H1 (cell line): ENCODE measurements around the gene P2RX1. TPM values are rescaled to one million over a fixed set of nuclear protein-coding genes. Genes with fewer than 3 reads are reported as not detected.

Experiments used
- CTCF ChIA-PET: fragments of 300-600 bp; sonication (Branson Sonifier 250); formaldehyde crosslinking; loops from one replicate; lab custom pipeline; 2021; ENCODE audit not compliant: partially characterized antibody; lab: Charles Lee
- POLR2A ChIA-PET: fragments of 300-600 bp; sonication (Branson Sonifier 250); formaldehyde crosslinking; loops from one replicate; lab custom pipeline; 2021; ENCODE audit warnings: inconsistent platforms; ENCODE audit not compliant: partially characterized antibody; lab: Charles Lee
- DNase-seq, 2 experiments: peaks; one replicate each; pipeline versions ENCODE4 v3.0.0 to v3.0.0-alpha.2; 2010 to 2022; ENCODE audit warnings: low spot score in 2 of 2, low read depth in 1 of 2, mixed read lengths in 1 of 2
- FAIRE-seq: peaks from 2 replicates; lab custom pipeline; 2011; peaks lifted over from hg19 to GRCh38; lab: Jason Lieb, UNC
- H2AFZ ChIP-seq: 2 replicates; pipeline ENCODE4 v1.8.1; 2012; ENCODE audit warnings: low read length, inconsistent platforms
- H2AK5ac ChIP-seq: 2 replicates; pipeline ENCODE4 v1.6.1; 2013; ENCODE audit warnings: low read depth, low read length
- H2BK120ac ChIP-seq: replicated peaks from 2 replicates; pipeline ENCODE3; 2013; ENCODE audit warnings: low read depth, low read length, inconsistent platforms
- H2BK12ac ChIP-seq: 2 replicates; pipeline ENCODE4 v1.6.1; 2013; ENCODE audit warnings: low read depth, low read length
- H2BK15ac ChIP-seq: 2 replicates; pipeline ENCODE4 v1.6.1; 2013; ENCODE audit warnings: low read length
- H2BK20ac ChIP-seq: 2 replicates; pipeline ENCODE4 v1.6.1; 2013; ENCODE audit warnings: low read length
- H2BK5ac ChIP-seq: 2 replicates; pipeline ENCODE4 v1.6.1; 2013; ENCODE audit warnings: low read depth, low read length
- H3K14ac ChIP-seq: 2 replicates; pipeline ENCODE4 v1.6.1; 2013; ENCODE audit warnings: inconsistent platforms; ENCODE audit not compliant: insufficient read length
- H3K18ac ChIP-seq: 2 replicates; pipeline ENCODE4 v1.6.1; 2013; ENCODE audit warnings: low read length; ENCODE audit errors: extremely low read depth
- H3K23ac ChIP-seq: 2 replicates; pipeline ENCODE4 v1.6.1; 2013; ENCODE audit warnings: inconsistent platforms; ENCODE audit not compliant: insufficient read length
- H3K23me2 ChIP-seq: 2 replicates; pipeline ENCODE4 v1.6.1; 2013; ENCODE audit warnings: low read depth, low read length
- H3K27ac ChIP-seq: 2 replicates; pipeline ENCODE4 v1.6.1; 2011; ENCODE audit warnings: low read depth, low read length, inconsistent platforms
- H3K27me3 ChIP-seq, 4 experiments: replicated peaks in 1 of 4; 1 replicate in 1 of 4; 2 replicates in 3 of 4; pipeline versions ENCODE4 v1.6.1 to v1.8.1; 2011 to 2013; ENCODE audit warnings: low read length in 3 of 4, mild to moderate bottlenecking in 3 of 4, inconsistent platforms in 2 of 4, mixed read lengths in 2 of 4, moderate library complexity in 1 of 4; ENCODE audit not compliant: control insufficient read depth in 3 of 4, insufficient read depth in 3 of 4; ENCODE audit errors: extremely low read depth in 1 of 4
- H3K36me3 ChIP-seq, 4 experiments: 2 replicates each; pipeline versions ENCODE4 v1.6.1 to v1.8.1; 2011 to 2013; ENCODE audit warnings: mild to moderate bottlenecking in 4 of 4, low read length in 3 of 4, moderate library complexity in 2 of 4, control low read depth in 1 of 4, inconsistent platforms in 1 of 4; ENCODE audit not compliant: insufficient read depth in 4 of 4, control insufficient read depth in 2 of 4
- H3K4ac ChIP-seq: replicated peaks from 2 replicates; pipeline ENCODE3; 2013; ENCODE audit warnings: low read length, low read depth, mixed read lengths, inconsistent platforms; ENCODE audit not compliant: insufficient read length
- H3K4me1 ChIP-seq, 4 experiments: replicated peaks in 1 of 4; 1 replicate in 1 of 4; 2 replicates in 3 of 4; pipeline versions ENCODE4 v1.6.1 to v1.8.1; 2011 to 2013; ENCODE audit warnings: low read length in 3 of 4, inconsistent platforms in 2 of 4, mixed read lengths in 1 of 4; ENCODE audit not compliant: insufficient read depth in 4 of 4, control insufficient read depth in 3 of 4
- H3K4me2 ChIP-seq, 2 experiments: 2 replicates each; pipeline versions ENCODE4 v1.6.1 to v1.8.1; 2011 to 2013; ENCODE audit warnings: low read depth in 2 of 2, low read length in 2 of 2, control low read depth in 1 of 2, inconsistent platforms in 1 of 2, mild to moderate bottlenecking in 1 of 2; ENCODE audit not compliant: insufficient read depth in 1 of 2
- H3K4me3 ChIP-seq, 4 experiments: fragments of 200-600, 300-600 bp in 1 of 4; sonication (generic), shearing (Covaris generic), sonication (Bioruptor Twin) in 1 of 4; 2 replicates each; pipeline versions ENCODE4 v1.5.1 to v1.8.1; 2011 to 2016; ENCODE audit warnings: low read length in 4 of 4, low read depth in 3 of 4, control low read depth in 2 of 4, inconsistent platforms in 2 of 4, mild to moderate bottlenecking in 2 of 4, mixed read lengths in 1 of 4, moderate library complexity in 1 of 4; ENCODE audit not compliant: insufficient read depth in 2 of 4; ENCODE audit errors: extremely low read depth in 1 of 4
- H3K56ac ChIP-seq: replicated peaks from 2 replicates; pipeline ENCODE3; 2013; ENCODE audit warnings: low read depth, mild to moderate bottlenecking, mixed read lengths, low read length, inconsistent platforms; ENCODE audit not compliant: insufficient read length
- H3K79me1 ChIP-seq: 2 replicates; pipeline ENCODE4 v1.6.1; 2013; ENCODE audit warnings: low read depth, low read length, control low read depth
- H3K79me2 ChIP-seq, 2 experiments: 2 replicates each; pipeline versions ENCODE4 v1.6.1 to v1.8.1; 2012 to 2013; ENCODE audit warnings: low read length in 2 of 2, mild to moderate bottlenecking in 2 of 2, inconsistent platforms in 1 of 2; ENCODE audit not compliant: insufficient read depth in 2 of 2, control insufficient read depth in 1 of 2
- H3K9ac ChIP-seq, 4 experiments: replicated peaks in 1 of 4; 1 replicate in 1 of 4; 2 replicates in 3 of 4; pipeline versions ENCODE4 v1.6.1 to v1.8.1; 2011 to 2013; ENCODE audit warnings: low read depth in 3 of 4, low read length in 3 of 4, control low read depth in 2 of 4, mild to moderate bottlenecking in 2 of 4, moderate library complexity in 2 of 4, inconsistent platforms in 1 of 4; ENCODE audit errors: extremely low read depth in 1 of 4
- H3K9me3 ChIP-seq, 2 experiments: 2 replicates each; pipeline versions ENCODE4 v1.6.1 to v1.8.1; 2012 to 2013; ENCODE audit warnings: mild to moderate bottlenecking in 2 of 2, moderate library complexity in 2 of 2, control low read depth in 1 of 2, inconsistent platforms in 1 of 2, low read depth in 1 of 2, low read length in 1 of 2, mixed read lengths in 1 of 2; ENCODE audit not compliant: insufficient read depth in 2 of 2
- H4K20me1 ChIP-seq, 2 experiments: replicated peaks in 1 of 2; 2 replicates each; pipeline versions ENCODE3 to v1.8.1; 2011 to 2013; ENCODE audit warnings: inconsistent platforms in 2 of 2, low read length in 2 of 2, mild to moderate bottlenecking in 1 of 2; ENCODE audit not compliant: insufficient read depth in 2 of 2, control insufficient read depth in 1 of 2
- H4K5ac ChIP-seq: 2 replicates; pipeline ENCODE4 v1.6.1; 2013; ENCODE audit warnings: low read length, low read depth, mixed read lengths, inconsistent platforms; ENCODE audit not compliant: insufficient read length
- H4K8ac ChIP-seq: 2 replicates; pipeline ENCODE4 v1.8.0; 2013; ENCODE audit warnings: mild to moderate bottlenecking, moderate library complexity, low read length, inconsistent platforms; ENCODE audit not compliant: insufficient read depth; ENCODE audit errors: extremely low read depth
- H4K91ac ChIP-seq: replicated peaks from 2 replicates; pipeline ENCODE3; 2013; ENCODE audit warnings: low read length, mixed read lengths, inconsistent platforms; ENCODE audit not compliant: insufficient read length
- ASH2L ChIP-seq: fragments of 200-600, 300-600 bp; sonication (generic); IDR thresholded peaks from one replicate; pipeline ENCODE4 v1.7.1; 2017; ENCODE audit warnings: low read length
- ATF2 ChIP-seq: IDR thresholded peaks from 2 replicates; pipeline ENCODE4 v1.6.1; 2012; ENCODE audit warnings: low read length, inconsistent platforms
- ATF3 ChIP-seq: IDR thresholded peaks from 2 replicates; pipeline ENCODE4 v1.6.1; 2011; ENCODE audit warnings: low read depth, mild to moderate bottlenecking, low read length; ENCODE audit not compliant: insufficient read depth
- HDAC2 ChIP-seq, 2 experiments: fragments of 300-600 bp in 1 of 2; sonication (generic) in 1 of 2; IDR thresholded peaks; 2 replicates each; pipeline ENCODE4 v1.6.1; 2011 to 2012; ENCODE audit warnings: low read depth in 2 of 2, low read length in 2 of 2, mild to moderate bottlenecking in 2 of 2, moderate library complexity in 2 of 2, borderline replicate concordance in 1 of 2, inconsistent platforms in 1 of 2
- JUN ChIP-seq: IDR thresholded peaks from 2 replicates; pipeline ENCODE4 v1.6.1; 2011; ENCODE audit warnings: low read depth, mild to moderate bottlenecking, improper control_type of control experiment, low read length
- POU5F1 ChIP-seq: IDR thresholded peaks from 2 replicates; pipeline ENCODE4 v1.6.1; 2011; ENCODE audit warnings: low read depth, mild to moderate bottlenecking, low read length, moderate library complexity
- TAF1 ChIP-seq: IDR thresholded peaks from 2 replicates; pipeline ENCODE4 v1.6.1; 2011; ENCODE audit warnings: mild to moderate bottlenecking, low read depth, low read length
- WGBS, 2 experiments: shearing (Covaris generic) in 1 of 2; methylation state at CpG; one replicate each; pipeline versions ENCODE4 v1.1.6 to v1.1.7; 2013 to 2015; ENCODE audit warnings: low lambda C conversion rate in 2 of 2, mixed read lengths in 2 of 2, inconsistent platforms in 1 of 2, low coverage in 1 of 2, missing lambda C conversion rate in 1 of 2; ENCODE audit not compliant: insufficient replicate concordance in 2 of 2, insufficient coverage in 1 of 2, insufficient read length in 1 of 2; ENCODE audit errors: extremely low coverage in 1 of 2, missing lambda C conversion rate in 1 of 2; 5-methylcytosine and 5-hydroxymethylcytosine counted together
- polyA plus RNA-seq, 7 experiments: library from polyadenylated mRNA; depleted of rRNA in 3 of 7; stranded (reverse) in 5 of 7; unstranded in 2 of 7; fragments of >200 nt in 5 of 7; fragments of 200-250 nt in 2 of 7; gene quantifications; 1 replicate in 5 of 7; 2 replicates in 1 of 7; 4 replicates in 1 of 7; pipeline versions ENCODE4 v1.2.1 to v1.2.3, GENCODE V29; 2011 to 2013; ENCODE audit warnings: missing spikeins in 2 of 7, mixed read lengths in 2 of 7
- total RNA-seq: library from RNA; stranded (reverse); fragmentation: NEBNext Ultra II Directional; extraction: Animal tissue kit (Norgen Biotek cat#: 25700); gene quantifications from 2 replicates; pipeline ENCODE4 v1.2.1, GENCODE V29; 2021

The P2RX1 gene
- total and polyA plus RNA-seq, 2 of the 8 experiments (the other 6 are each of a cell fraction or from before 2014, with no cell fraction given) = 0.45 to 1.1 TPM

- Histone ChIP-seq H3K9me3 (no peaks in the 10 kb centered on the region), H2BK120ac (no peak overlapping the region), H3K4me3 (peak overlapping the region; percentile 52 to 82 (median 63)), H4K5ac (no peak overlapping the region), H3K79me1 (peaks cover 4% of the 10 kb centered on the region; the same call in 1 of the 2 replicates), H3K4me2 (peak overlapping the region; percentile 77 to 90), H3K27me3 (peaks cover 0 to 6% (median 1%) of the 10 kb centered on the region in 4 experiments; a peak in 3 of 7 replicates), H4K91ac (peak overlapping the region; percentile 44), H2AFZ (no peak overlapping the region), H4K20me1 (peaks cover 3 to 8% of the 10 kb centered on the region in 2 experiments), H3K23ac (no peak overlapping the region), H2BK15ac (peak overlapping the region; percentile 99; the same call in 1 of the 2 replicates), H2AK5ac (no peak overlapping the region), H3K27ac (no peak overlapping the region), H2BK20ac (no peak overlapping the region; the same call in 1 of the 2 replicates), H3K23me2 (peaks cover 15% of the 10 kb centered on the region; the same call in 1 of the 2 replicates), H3K56ac (peak overlapping the region; percentile 14), H2BK12ac (peak overlapping the region; percentile 95; the same call in 1 of the 2 replicates), H3K36me3 (no peaks in the 10 kb centered on the region), H3K18ac (peak overlapping the region; percentile 83), H3K79me2 (no peaks in the 10 kb centered on the region; a peak in 1 of 4 replicates), H3K4me1 (peaks cover 6 to 34% (median 24%) of the 10 kb centered on the region in 4 experiments), H3K4ac (no peak overlapping the region), H3K9ac (peak overlapping the region in 3 of 4 experiments; percentile 42 to 64 (median 52); a peak in 4 of 7 replicates), H4K8ac (no peak overlapping the region), H3K14ac (no peak overlapping the region), H2BK5ac (peak overlapping the region; percentile 81; the same call in 1 of the 2 replicates)
- no peak for FAIRE-seq
- DNase-seq = peak in 1 of 2 experiments; percentile 77
- 1% methylated on average over 22 of the region's 96 CpGs; no CpG with 5 or more reads in 1 of the 2 experiments for WGBS, 2 experiments
- ChIA-PET CTCF (interaction anchor here (1.2 to 3.8 kb wide), 4 partner anchors 9 to 48 kb away, joined by 4 to 17 read pairs (median 8); partner anchors contain the start of gene NCBP3), POLR2A (interaction anchor here (0.6 to 3.5 kb wide), 5 partner anchors 11 to 204 kb away, joined by 3 to 22 read pairs (median 3); no protein-coding TSS in a partner anchor)
- TF ChIP-seq ASH2L (peak; percentile 37), ATF3 (no peak), TAF1 (no peak), JUN (no peak), HDAC2 (IDR thresholded peaks at IDR 0.05; ENCODE audit: borderline replicate concordance in 1 of 2, low read depth in 2 of 2, low read length in 2 of 2) (no peak), POU5F1 (no peak), ATF2 (no peak)
Observed at GRCh38 chr17:3892095-3892998, 23.9 kb downstream of the P2RX1 start.
